Measurements from ENCODE around the gene ST3GAL4.
"Not testable (repeated sequence)": the region's sequence is repeated elsewhere in the genome, so short reads cannot be mapped to it uniquely, and the experiment has no call there.

The ST3GAL4 gene

DNA sequence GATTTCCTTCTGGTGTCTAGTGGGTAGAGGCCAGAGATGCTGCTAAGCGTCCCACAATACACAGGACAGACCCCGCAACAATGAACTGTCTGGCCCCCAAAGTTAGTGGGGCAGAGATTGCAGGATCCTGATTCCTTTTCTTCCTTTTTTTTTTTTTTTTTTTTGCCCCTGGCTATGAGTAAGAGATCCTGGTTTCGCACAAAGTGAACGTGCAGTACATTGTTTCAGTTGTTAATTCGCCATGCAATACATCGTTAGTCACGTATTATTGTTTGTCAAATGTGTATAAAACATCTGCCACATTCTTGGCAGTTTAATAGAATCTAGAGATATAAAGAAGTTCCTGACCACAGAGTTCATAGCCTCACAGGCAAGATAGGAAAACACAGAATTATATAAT is 20.2 kb downstream of the ST3GAL4 start:
- TF ChIP-seq, protein P1, sequence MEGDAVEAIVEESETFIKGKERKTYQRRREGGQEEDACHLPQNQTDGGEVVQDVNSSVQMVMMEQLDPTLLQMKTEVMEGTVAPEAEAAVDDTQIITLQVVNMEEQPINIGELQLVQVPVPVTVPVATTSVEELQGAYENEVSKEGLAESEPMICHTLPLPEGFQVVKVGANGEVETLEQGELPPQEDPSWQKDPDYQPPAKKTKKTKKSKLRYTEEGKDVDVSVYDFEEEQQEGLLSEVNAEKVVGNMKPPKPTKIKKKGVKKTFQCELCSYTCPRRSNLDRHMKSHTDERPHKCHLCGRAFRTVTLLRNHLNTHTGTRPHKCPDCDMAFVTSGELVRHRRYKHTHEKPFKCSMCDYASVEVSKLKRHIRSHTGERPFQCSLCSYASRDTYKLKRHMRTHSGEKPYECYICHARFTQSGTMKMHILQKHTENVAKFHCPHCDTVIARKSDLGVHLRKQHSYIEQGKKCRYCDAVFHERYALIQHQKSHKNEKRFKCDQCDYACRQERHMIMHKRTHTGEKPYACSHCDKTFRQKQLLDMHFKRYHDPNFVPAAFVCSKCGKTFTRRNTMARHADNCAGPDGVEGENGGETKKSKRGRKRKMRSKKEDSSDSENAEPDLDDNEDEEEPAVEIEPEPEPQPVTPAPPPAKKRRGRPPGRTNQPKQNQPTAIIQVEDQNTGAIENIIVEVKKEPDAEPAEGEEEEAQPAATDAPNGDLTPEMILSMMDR (IDR thresholded peaks at IDR 0.05; ENCODE audit: control insufficient read depth, insufficient read depth, low read depth, low read length, missing control alignments), result no peak
- DNase-seq (ENCODE audit: low read depth), result no peak
- no peak overlapping the region for H3K4me3 ChIP-seq (ENCODE audit: control insufficient read depth, low read depth, low read length)

DNA sequence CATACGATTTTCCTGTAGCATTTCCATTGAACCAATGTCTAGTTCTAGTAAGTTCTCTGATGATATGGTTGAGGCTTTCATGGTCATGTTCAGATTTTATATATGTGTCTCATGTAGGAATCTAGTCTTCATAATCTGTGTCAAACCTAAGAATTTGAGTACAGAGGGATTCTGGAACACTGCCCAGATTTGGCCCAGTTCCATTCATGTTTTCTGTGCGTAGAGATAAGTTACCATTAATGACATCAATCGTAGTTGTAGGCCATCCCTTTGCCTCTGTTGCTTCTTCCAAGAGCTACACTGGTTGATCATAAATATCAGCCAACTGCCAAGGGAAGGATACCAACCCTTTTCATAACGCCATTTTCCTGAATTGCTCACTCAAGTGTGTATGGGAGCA is 23.3 kb downstream of the ST3GAL4 start:
- DNase-seq (ENCODE audit: low read depth), result no peak
- no peak overlapping the region for H3K4me3 ChIP-seq (ENCODE audit: control insufficient read depth, low read depth, low read length)
- TF ChIP-seq, protein P1 (IDR thresholded peaks at IDR 0.05; ENCODE audit: control insufficient read depth, insufficient read depth, low read depth, low read length, missing control alignments), result no peak

DNA sequence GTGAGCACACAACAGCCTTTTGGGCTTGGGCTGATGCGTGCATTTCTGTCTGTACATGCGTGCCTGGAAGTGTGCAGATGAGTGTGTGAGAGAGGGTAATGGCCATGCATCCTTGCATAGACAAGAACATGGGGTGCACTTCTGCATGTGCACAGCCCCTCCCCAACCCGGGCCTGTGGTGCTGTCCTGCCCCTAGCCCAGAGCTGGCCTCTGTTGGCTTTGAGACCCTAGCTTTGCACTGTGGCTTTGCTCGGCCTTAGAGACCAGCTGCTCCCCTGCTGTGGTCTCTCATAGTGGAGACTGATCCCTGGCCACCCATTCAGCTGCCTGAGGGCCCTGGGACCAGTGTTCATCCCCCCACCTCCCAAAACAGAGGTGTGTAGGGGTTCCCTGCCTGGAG is 25.4 kb downstream of the ST3GAL4 start:
- TF ChIP-seq, protein P1 (IDR thresholded peaks at IDR 0.05; ENCODE audit: control insufficient read depth, insufficient read depth, low read depth, low read length, missing control alignments), result no peak
- DNase-seq (ENCODE audit: low read depth), result no peak
- no peak overlapping the region for H3K4me3 ChIP-seq (ENCODE audit: control insufficient read depth, low read depth, low read length)

DNA sequence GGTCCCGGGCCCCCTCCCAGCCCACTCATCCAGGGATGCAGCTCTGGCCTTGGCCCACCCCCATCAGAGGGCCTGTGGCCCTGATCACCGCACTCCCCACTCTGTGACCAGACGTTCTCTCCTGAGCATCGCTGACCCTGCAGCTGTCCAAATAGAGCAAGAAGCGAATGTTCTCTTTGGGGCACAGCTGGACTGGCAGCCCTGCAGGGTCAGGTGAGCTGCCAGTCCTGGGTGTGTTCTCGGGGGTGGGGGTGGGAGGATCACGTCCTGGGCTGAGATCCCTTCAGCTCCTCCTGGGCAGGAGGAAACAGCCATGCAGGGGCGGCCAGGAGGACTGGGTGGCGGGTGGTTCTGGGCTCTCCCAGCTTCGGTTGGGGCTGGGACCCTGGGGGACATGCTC is 26.5 kb downstream of the ST3GAL4 start:
- not testable (repeated sequence) for DNase-seq (ENCODE audit: low read depth); H3K4me3 ChIP-seq (ENCODE audit: control insufficient read depth, low read depth, low read length)

DNA sequence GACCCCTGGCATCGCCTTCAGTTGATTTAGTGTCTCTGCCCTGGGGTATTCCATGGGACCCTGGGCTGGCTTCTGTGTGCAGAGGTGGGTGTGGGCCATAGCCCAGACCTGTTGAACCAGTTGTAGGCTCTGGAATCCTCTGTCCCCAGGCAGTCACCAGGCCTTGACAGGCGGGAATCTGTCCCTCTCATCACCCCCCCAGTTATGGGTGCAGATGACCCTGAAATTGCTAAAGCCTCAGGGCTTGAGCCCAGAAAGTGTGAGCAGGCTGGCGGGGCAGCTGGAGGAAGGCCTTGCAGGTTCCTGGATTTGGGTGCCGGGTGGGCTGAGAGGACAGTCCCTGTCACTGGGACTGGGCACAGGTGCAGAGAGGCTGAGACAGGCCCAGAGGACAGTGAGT is 27.2 kb downstream of the ST3GAL4 start:
- not testable (repeated sequence) for H3K4me3 ChIP-seq (ENCODE audit: control insufficient read depth, low read depth, low read length); DNase-seq (ENCODE audit: low read depth)

DNA sequence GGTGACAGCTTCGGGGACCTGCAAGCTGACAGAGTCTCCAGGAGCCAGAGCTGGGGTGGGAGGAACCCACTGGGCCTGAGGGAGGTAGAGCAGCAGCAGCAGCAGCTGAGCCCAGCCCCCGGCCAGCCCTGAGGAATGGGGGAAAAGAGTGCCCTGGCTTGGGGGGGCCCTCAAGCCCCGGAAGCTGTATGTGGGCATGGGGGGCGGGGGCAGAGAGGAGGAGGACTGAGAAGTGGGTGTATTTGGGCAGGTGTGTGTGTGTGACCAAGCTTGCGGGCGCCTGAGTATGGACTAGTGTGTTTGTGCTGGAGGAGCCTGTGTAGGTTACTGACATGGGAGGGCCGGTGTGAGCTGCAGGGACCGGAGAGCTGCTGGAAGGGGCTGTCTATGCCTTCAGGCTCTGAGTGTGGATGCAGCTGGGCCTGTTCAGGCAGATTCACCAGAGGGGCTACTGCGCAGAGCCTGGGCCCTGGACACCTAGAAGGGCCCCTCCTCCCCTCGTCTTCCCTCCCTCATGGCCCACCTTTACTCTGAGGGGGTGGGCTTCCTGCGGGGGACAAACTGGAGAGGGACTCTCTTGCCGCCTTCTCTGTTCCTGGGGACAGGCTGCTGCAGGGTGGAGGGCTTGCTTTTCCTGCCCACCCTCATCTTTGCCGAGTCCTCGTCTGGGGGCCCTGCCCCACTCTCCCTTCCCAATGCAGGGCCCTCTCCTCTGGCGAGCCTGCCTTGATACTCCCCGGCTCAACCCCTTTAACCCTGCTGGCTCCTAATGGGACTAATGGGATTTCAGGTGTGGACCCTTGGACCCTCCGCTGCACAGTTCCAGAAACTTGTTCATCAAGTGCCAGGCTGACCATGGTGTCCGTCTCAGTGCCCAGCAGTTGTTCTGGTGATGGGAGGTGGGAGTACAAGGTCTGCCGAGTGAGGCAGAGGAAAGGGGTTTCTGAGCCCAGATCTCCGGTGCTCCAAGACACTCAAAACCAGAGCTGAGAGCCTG is 28.2 kb downstream of the ST3GAL4 start:
- TF ChIP-seq, protein P1 (IDR thresholded peaks at IDR 0.05; ENCODE audit: control insufficient read depth, insufficient read depth, low read depth, low read length, missing control alignments), result no peak
- no peak for DNase-seq (ENCODE audit: low read depth)
- H3K4me3 ChIP-seq (ENCODE audit: control insufficient read depth, low read depth, low read length), result no peak overlapping the region

DNA sequence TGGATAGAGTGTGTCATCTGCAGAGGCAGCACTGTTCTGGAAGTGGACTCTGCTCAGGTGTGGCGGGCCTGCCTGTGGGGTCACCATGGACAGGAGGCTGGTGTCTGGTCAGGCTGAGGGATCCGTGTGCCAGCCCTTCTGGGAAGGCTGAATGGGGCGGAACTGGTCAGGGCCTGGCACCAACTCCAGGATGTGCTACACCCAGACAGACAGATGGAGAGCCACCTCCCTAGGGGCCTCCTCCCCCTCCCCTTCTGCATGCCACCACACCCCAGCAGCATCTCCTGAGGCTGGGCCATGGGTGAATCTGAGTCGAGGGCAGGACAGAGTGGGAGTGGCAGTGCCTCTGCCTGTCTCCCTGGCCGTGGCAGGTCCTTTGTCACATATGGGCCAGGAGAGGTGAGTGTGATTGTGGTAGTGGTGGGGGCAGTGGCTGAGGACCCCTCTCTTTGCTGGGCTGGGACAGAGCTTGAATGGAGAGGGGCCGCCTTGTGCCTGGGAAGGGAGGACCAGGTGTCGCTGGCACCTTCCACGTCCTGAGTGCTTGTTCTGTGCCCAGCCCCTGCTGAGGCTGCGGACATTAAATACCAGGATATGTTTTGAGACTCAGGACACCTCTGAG is 29.1 kb downstream of the ST3GAL4 start:
- H3K4me3 ChIP-seq (ENCODE audit: control insufficient read depth, low read depth, low read length), result no peak overlapping the region
- no peak for DNase-seq (ENCODE audit: low read depth)
- TF ChIP-seq, protein P1 (IDR thresholded peaks at IDR 0.05; ENCODE audit: control insufficient read depth, insufficient read depth, low read depth, low read length, missing control alignments), result no peak
